ENCODE results near the gene ASB16.

Gene ASB16

GRCh38 chr17:44221084-44221861 is 50.8 kb downstream of the ASB16 start:
- Histone ChIP-seq H3K27me3 (ENCODE audit: control insufficient read depth in 3 of 3, insufficient read depth in 3 of 3, low read depth in 1 of 3, low read length in 3 of 3) (no peaks in the 10 kb centered on the region), H3K4me2 (ENCODE audit: insufficient read depth, low read length, poor library complexity, severe bottlenecking) (peak overlapping the region; percentile 93), H2BK15ac (ENCODE audit: low read length) (no peak overlapping the region), H3K14ac (ENCODE audit: low read length) (peak overlapping the region; percentile 89), H4K8ac (ENCODE audit: low read depth, low read length) (no peak overlapping the region), H2BK12ac (ENCODE audit: low read length) (peak overlapping the region; percentile 30), H3K9me3 (replicated peaks in 1 of 2; ENCODE audit: control insufficient read depth in 2 of 2, insufficient read depth in 1 of 2, low read depth in 1 of 2, low read length in 2 of 2) (no peaks in the 10 kb centered on the region), H3K23ac (ENCODE audit: low read depth, low read length, poor library complexity) (peak overlapping the region; percentile 96), H3K18ac (ENCODE audit: low read length) (peak overlapping the region; percentile 78), H2BK120ac (ENCODE audit: low read depth, low read length) (no peak overlapping the region), H2BK5ac (ENCODE audit: low read length) (peak overlapping the region; percentile 13), H2AFZ (ENCODE audit: low read length) (peak overlapping the region; percentile 77), H3K36me3 (replicated peaks in 1 of 2; ENCODE audit: control insufficient read depth in 2 of 2, insufficient read depth in 2 of 2, low read length in 2 of 2) (peaks cover 7 to 15% of the 10 kb centered on the region in 2 donors), H3K4ac (ENCODE audit: low read length) (no peak overlapping the region), H3K4me3 (ENCODE audit: low read length in 2 of 2) (peak overlapping the region; percentile 94 to 98), H3K27ac (replicated peaks; ENCODE audit: low read length) (peak overlapping the region; percentile 65), H3K4me1 (ENCODE audit: control insufficient read depth in 2 of 2, insufficient read depth in 1 of 2, low read depth in 1 of 2, low read length in 2 of 2) (peaks cover 10 to 13% of the 10 kb centered on the region in 2 donors), H3K79me1 (ENCODE audit: low read depth, low read length) (peaks cover 12% of the 10 kb centered on the region), H2AK5ac (ENCODE audit: low read depth, low read length) (peak overlapping the region; percentile 96), H4K91ac (ENCODE audit: low read depth, low read length, poor library complexity) (no peak overlapping the region), H3K9ac (ENCODE audit: low read depth, low read length, poor library complexity) (peak overlapping the region; percentile 83)
- no CpG with 5 or more reads among the region's 54 CpGs for WGBS, 2 donors (ENCODE audit: extremely low coverage in 2 of 2, insufficient read length in 2 of 2, insufficient replicate concordance in 1 of 2)
- peak; percentile 76 for DNase-seq (ENCODE audit: low spot score)

GRCh38 chr17:44221862-44222111 is 51.3 kb downstream of the ASB16 start:
- H3K4me3 ChIP-seq (ENCODE audit: low read length in 2 of 2): peak overlapping the region; percentile 94 to 98
- H3K36me3 ChIP-seq (replicated peaks in 1 of 2; ENCODE audit: control insufficient read depth in 2 of 2, insufficient read depth in 2 of 2, low read length in 2 of 2): peaks cover 3 to 10% of the 10 kb centered on the region in 2 donors
- peak; percentile 54 for DNase-seq (ENCODE audit: low spot score)
- H3K79me1 ChIP-seq (ENCODE audit: low read depth, low read length): peaks cover 10% of the 10 kb centered on the region
- H3K27ac ChIP-seq (replicated peaks; ENCODE audit: low read length): peak overlapping the region; percentile 28
- no peaks in the 10 kb centered on the region for H3K9me3 ChIP-seq (replicated peaks in 1 of 2; ENCODE audit: control insufficient read depth in 2 of 2, insufficient read depth in 1 of 2, low read depth in 1 of 2, low read length in 2 of 2)
- H2AK5ac ChIP-seq (ENCODE audit: low read depth, low read length): no peak overlapping the region
- peak overlapping the region; percentile 77 for H2AFZ ChIP-seq (ENCODE audit: low read length)
- H4K8ac ChIP-seq (ENCODE audit: low read depth, low read length): no peak overlapping the region
- peak overlapping the region; percentile 13 for H2BK5ac ChIP-seq (ENCODE audit: low read length)
- no CpG with 5 or more reads among the region's 17 CpGs for WGBS, 2 donors (ENCODE audit: extremely low coverage in 2 of 2, insufficient read length in 2 of 2, insufficient replicate concordance in 1 of 2)
- no peak overlapping the region for H2BK12ac ChIP-seq (ENCODE audit: low read length)
- H3K9ac ChIP-seq (ENCODE audit: low read depth, low read length, poor library complexity): no peak overlapping the region
- no peak overlapping the region for H2BK15ac ChIP-seq (ENCODE audit: low read length)
- H2BK120ac ChIP-seq (ENCODE audit: low read depth, low read length): no peak overlapping the region
- H3K4me1 ChIP-seq (ENCODE audit: control insufficient read depth in 2 of 2, insufficient read depth in 1 of 2, low read depth in 1 of 2, low read length in 2 of 2): peaks cover 10 to 13% of the 10 kb centered on the region in 2 donors
- peak overlapping the region; percentile 93 for H3K4me2 ChIP-seq (ENCODE audit: insufficient read depth, low read length, poor library complexity, severe bottlenecking)
- no peak overlapping the region for H3K14ac ChIP-seq (ENCODE audit: low read length)
- peak overlapping the region; percentile 60 for H3K23ac ChIP-seq (ENCODE audit: low read depth, low read length, poor library complexity)
- H3K27me3 ChIP-seq (ENCODE audit: control insufficient read depth in 3 of 3, insufficient read depth in 3 of 3, low read depth in 1 of 3, low read length in 3 of 3): no peaks in the 10 kb centered on the region
- H3K4ac ChIP-seq (ENCODE audit: low read length): no peak overlapping the region
- no peak overlapping the region for H3K18ac ChIP-seq (ENCODE audit: low read length)
- H4K91ac ChIP-seq (ENCODE audit: low read depth, low read length, poor library complexity): no peak overlapping the region

- H3K23ac ChIP-seq (ENCODE audit: low read depth, low read length, poor library complexity): peak overlapping the region; percentile 60
- peak overlapping the region; percentile 82 for H2BK5ac ChIP-seq (ENCODE audit: low read length)
Measured at GRCh38 chr17:44222112-44222869, 51.8 kb downstream of the ASB16 start.

GRCh38 chr17:44223541-44224071 is 53.1 kb downstream of the ASB16 start:
- H3K4ac ChIP-seq (ENCODE audit: low read length): no peak overlapping the region
- WGBS, 2 donors (ENCODE audit: extremely low coverage in 2 of 2, insufficient read length in 2 of 2, insufficient replicate concordance in 1 of 2): no CpG with 5 or more reads among the region's 7 CpGs
- no peaks in the 10 kb centered on the region for H3K36me3 ChIP-seq (replicated peaks in 1 of 2; ENCODE audit: control insufficient read depth in 2 of 2, insufficient read depth in 2 of 2, low read length in 2 of 2)
- H3K4me2 ChIP-seq (ENCODE audit: insufficient read depth, low read length, poor library complexity, severe bottlenecking): no peak overlapping the region
- H2BK120ac ChIP-seq (ENCODE audit: low read depth, low read length): no peak overlapping the region
- no peak overlapping the region for H2AK5ac ChIP-seq (ENCODE audit: low read depth, low read length)
- no peak overlapping the region for H2BK12ac ChIP-seq (ENCODE audit: low read length)
- peaks cover 5 to 7% of the 10 kb centered on the region in 2 donors for H3K4me1 ChIP-seq (ENCODE audit: control insufficient read depth in 2 of 2, insufficient read depth in 1 of 2, low read depth in 1 of 2, low read length in 2 of 2)
- no peaks in the 10 kb centered on the region for H3K27me3 ChIP-seq (ENCODE audit: control insufficient read depth in 3 of 3, insufficient read depth in 3 of 3, low read depth in 1 of 3, low read length in 3 of 3)
- no peak overlapping the region for H2BK5ac ChIP-seq (ENCODE audit: low read length)
- no peak overlapping the region for H3K27ac ChIP-seq (replicated peaks; ENCODE audit: low read length)
- H3K4me3 ChIP-seq (ENCODE audit: low read length in 2 of 2): no peak overlapping the region
- no peak overlapping the region for H2BK15ac ChIP-seq (ENCODE audit: low read length)
- peaks cover 7% of the 10 kb centered on the region for H3K79me1 ChIP-seq (ENCODE audit: low read depth, low read length)
- no peak overlapping the region for H3K9ac ChIP-seq (ENCODE audit: low read depth, low read length, poor library complexity)
- no peak for DNase-seq (ENCODE audit: low spot score)
- no peak overlapping the region for H3K14ac ChIP-seq (ENCODE audit: low read length)
- no peak overlapping the region for H4K8ac ChIP-seq (ENCODE audit: low read depth, low read length)
- H3K23ac ChIP-seq (ENCODE audit: low read depth, low read length, poor library complexity): no peak overlapping the region
- no peak overlapping the region for H4K91ac ChIP-seq (ENCODE audit: low read depth, low read length, poor library complexity)
- no peak overlapping the region for H3K18ac ChIP-seq (ENCODE audit: low read length)
- no peak overlapping the region for H2AFZ ChIP-seq (ENCODE audit: low read length)
- H3K9me3 ChIP-seq (replicated peaks in 1 of 2; ENCODE audit: control insufficient read depth in 2 of 2, insufficient read depth in 1 of 2, low read depth in 1 of 2, low read length in 2 of 2): no peaks in the 10 kb centered on the region

More at GRCh38 chr17:44222112-44222869, 51.8 kb downstream of the ASB16 start:
- H2BK12ac ChIP-seq (ENCODE audit: low read length): peak overlapping the region; percentile 10
- H3K27me3 ChIP-seq (ENCODE audit: control insufficient read depth in 3 of 3, insufficient read depth in 3 of 3, low read depth in 1 of 3, low read length in 3 of 3): no peaks in the 10 kb centered on the region
- H3K14ac ChIP-seq (ENCODE audit: low read length): peak overlapping the region; percentile 82
- peak overlapping the region; percentile 97 for H3K18ac ChIP-seq (ENCODE audit: low read length)
- H2AFZ ChIP-seq (ENCODE audit: low read length): peak overlapping the region; percentile 77
- H4K91ac ChIP-seq (ENCODE audit: low read depth, low read length, poor library complexity): no peak overlapping the region
- H3K4me3 ChIP-seq (ENCODE audit: low read length in 2 of 2): peak overlapping the region; percentile 94 to 98
- no peaks in the 10 kb centered on the region for H3K9me3 ChIP-seq (replicated peaks in 1 of 2; ENCODE audit: control insufficient read depth in 2 of 2, insufficient read depth in 1 of 2, low read depth in 1 of 2, low read length in 2 of 2)
- H2BK15ac ChIP-seq (ENCODE audit: low read length): peak overlapping the region; percentile 15
- H4K8ac ChIP-seq (ENCODE audit: low read depth, low read length): peak overlapping the region; percentile 82
- H3K9ac ChIP-seq (ENCODE audit: low read depth, low read length, poor library complexity): peak overlapping the region; percentile 91
- no CpG with 5 or more reads among the region's 36 CpGs for WGBS, 2 donors (ENCODE audit: extremely low coverage in 2 of 2, insufficient read length in 2 of 2, insufficient replicate concordance in 1 of 2)
- H2BK120ac ChIP-seq (ENCODE audit: low read depth, low read length): peak overlapping the region; percentile 44
- H3K4me2 ChIP-seq (ENCODE audit: insufficient read depth, low read length, poor library complexity, severe bottlenecking): peak overlapping the region; percentile 93
- peak overlapping the region; percentile 42 for H3K27ac ChIP-seq (replicated peaks; ENCODE audit: low read length)
- DNase-seq (ENCODE audit: low spot score): peak; percentile 67
- H3K36me3 ChIP-seq (replicated peaks in 1 of 2; ENCODE audit: control insufficient read depth in 2 of 2, insufficient read depth in 2 of 2, low read length in 2 of 2): peaks cover 0 to 5% of the 10 kb centered on the region in 2 donors
- H2AK5ac ChIP-seq (ENCODE audit: low read depth, low read length): peak overlapping the region; percentile 95
- peaks cover 9 to 13% of the 10 kb centered on the region in 2 donors for H3K4me1 ChIP-seq (ENCODE audit: control insufficient read depth in 2 of 2, insufficient read depth in 1 of 2, low read depth in 1 of 2, low read length in 2 of 2)
- no peak overlapping the region for H3K4ac ChIP-seq (ENCODE audit: low read length)
- peaks cover 9% of the 10 kb centered on the region for H3K79me1 ChIP-seq (ENCODE audit: low read depth, low read length)

All from neuronal stem cell (in vitro differentiated cells).